NT2/D1 (cell line): ENCODE results near the gene SORT1.

Experiments
- DNase-seq: peaks from one replicate; pipeline ENCODE4 v3.0.0-alpha.2; 2011; ENCODE audit warnings: low read depth, low spot score
- H3K27me3 ChIP-seq: 2 replicates; pipeline ENCODE4 v1.6.0; 2011; ENCODE audit warnings: mild to moderate bottlenecking; ENCODE audit not compliant: insufficient read length, insufficient read depth
- H3K36me3 ChIP-seq: 2 replicates; pipeline ENCODE4 v1.6.1; 2011; ENCODE audit warnings: mild to moderate bottlenecking, low read length, mixed read lengths; ENCODE audit not compliant: insufficient read depth, insufficient read length
- H3K4me1 ChIP-seq: 2 replicates; pipeline ENCODE4 v1.5.1; 2011; ENCODE audit not compliant: insufficient read depth, insufficient read length
- H3K4me3 ChIP-seq: 2 replicates; pipeline ENCODE4 v1.5.1; 2011; ENCODE audit warnings: low read depth; ENCODE audit not compliant: insufficient read length
- H3K9ac ChIP-seq: 2 replicates; pipeline ENCODE4 v1.6.0; 2011; ENCODE audit warnings: low read depth; ENCODE audit not compliant: insufficient read length
- H3K9me3 ChIP-seq: 2 replicates; pipeline ENCODE4 v1.5.1; 2011; ENCODE audit warnings: mild to moderate bottlenecking, low read length; ENCODE audit not compliant: insufficient read depth
- SUZ12 ChIP-seq: IDR thresholded peaks from 2 replicates; pipeline ENCODE4 v1.6.1; 2011; ENCODE audit not compliant: insufficient read length, insufficient read depth; ENCODE audit errors: extremely low read depth
- YY1 ChIP-seq: IDR thresholded peaks from 2 replicates; pipeline ENCODE4 v1.6.1; 2011; ENCODE audit not compliant: insufficient read length, insufficient read depth
- ZNF274 ChIP-seq: IDR thresholded peaks from 2 replicates; pipeline ENCODE4 v1.6.1; 2011; ENCODE audit warnings: mild to moderate bottlenecking, low read depth, low read length

Gene SORT1

DNA sequence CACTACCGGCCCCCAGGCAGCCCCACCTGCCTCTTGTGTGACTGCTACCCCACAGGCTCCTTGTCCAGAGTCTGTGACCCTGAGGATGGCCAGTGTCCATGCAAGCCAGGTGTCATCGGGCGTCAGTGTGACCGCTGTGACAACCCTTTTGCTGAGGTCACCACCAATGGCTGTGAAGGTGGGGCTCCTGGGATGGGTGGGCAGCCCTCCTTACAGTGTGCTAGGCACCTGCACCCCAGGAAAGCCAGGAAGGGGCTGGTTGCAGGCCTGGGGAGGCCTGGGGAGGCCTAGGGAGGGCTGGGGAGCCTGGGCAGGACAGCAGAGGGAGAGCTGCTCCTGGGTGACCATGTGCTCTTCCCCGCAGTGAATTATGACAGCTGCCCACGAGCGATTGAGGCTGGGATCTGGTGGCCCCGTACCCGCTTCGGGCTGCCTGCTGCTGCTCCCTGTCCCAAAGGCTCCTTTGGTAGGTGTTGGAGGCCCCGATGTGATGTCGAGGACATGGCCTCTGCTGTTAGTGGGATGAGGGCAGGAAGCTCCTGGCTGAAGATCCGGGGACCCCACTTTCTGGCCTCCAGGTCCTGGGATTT lies 131.9 kb downstream of the SORT1 start:
- H3K36me3 ChIP-seq, result peaks cover 90% of the 10 kb centered on the region
- no peak for DNase-seq

DNA sequence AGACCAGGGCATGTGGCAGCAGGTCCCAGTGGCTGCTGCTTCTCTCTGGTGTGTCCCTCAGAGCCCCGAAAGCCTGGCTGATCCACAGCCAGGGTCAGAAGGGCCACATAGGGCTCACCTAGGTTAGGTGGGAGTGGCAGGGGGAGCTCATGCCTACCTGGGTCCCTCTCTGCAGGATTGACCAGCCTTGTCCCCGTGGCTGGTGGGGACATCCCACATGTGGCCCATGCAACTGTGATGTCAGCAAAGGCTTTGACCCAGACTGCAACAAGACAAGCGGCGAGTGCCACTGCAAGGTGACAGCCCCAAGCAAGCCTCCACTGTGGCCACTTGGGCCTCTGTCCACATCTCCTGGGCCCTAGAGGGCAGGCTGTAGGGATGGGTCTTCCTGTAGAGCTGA lies 132.7 kb downstream of the SORT1 start:
- no peak for TF ChIP-seq ZNF274
- TF ChIP-seq SUZ12, result no peak
- no peak for TF ChIP-seq YY1
- no peak overlapping the region for H3K4me3 ChIP-seq

More for the DNA sequence above, 131.9 kb downstream of the SORT1 start:
- H3K27me3 ChIP-seq, result no peaks in the 10 kb centered on the region
- H3K4me3 ChIP-seq, result no peak overlapping the region
- no peak overlapping the region for H3K9ac ChIP-seq
- TF ChIP-seq SUZ12 (no peak), YY1 (no peak), ZNF274 (no peak)
- H3K9me3 ChIP-seq, result no peaks in the 10 kb centered on the region; the same call in 1 of the 2 replicates
- peaks cover 12% of the 10 kb centered on the region for H3K4me1 ChIP-seq

DNA sequence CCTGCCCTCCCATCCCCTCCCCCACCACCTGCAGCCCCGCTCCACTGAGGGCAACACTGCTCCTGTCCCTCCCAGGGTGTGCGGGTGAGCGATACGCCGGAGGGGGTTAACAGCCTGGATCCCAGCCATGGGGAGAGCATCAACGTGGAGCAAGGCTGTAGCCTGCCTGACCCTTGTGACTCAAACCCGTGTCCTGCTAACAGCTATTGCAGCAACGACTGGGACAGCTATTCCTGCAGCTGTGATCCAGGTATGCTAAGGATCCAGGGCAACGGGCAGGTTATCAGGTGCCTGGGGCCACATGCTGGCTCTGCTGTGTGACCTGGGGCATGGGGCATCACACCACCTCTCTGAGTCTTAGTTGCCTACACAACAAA lies 133.4 kb downstream of the SORT1 start:
- DNase-seq, result no peak
- H3K4me1 ChIP-seq, result peaks cover 21% of the 10 kb centered on the region
- no peak for TF ChIP-seq SUZ12
- TF ChIP-seq ZNF274, result no peak
- no peak for TF ChIP-seq YY1
- no peak overlapping the region for H3K9ac ChIP-seq
- no peaks in the 10 kb centered on the region for H3K27me3 ChIP-seq
- H3K9me3 ChIP-seq, result no peaks in the 10 kb centered on the region; the same call in 1 of the 2 replicates
- no peak overlapping the region for H3K4me3 ChIP-seq
- H3K36me3 ChIP-seq, result peaks cover 82% of the 10 kb centered on the region

More for the DNA sequence above, 132.7 kb downstream of the SORT1 start:
- Histone ChIP-seq H3K9me3 (no peaks in the 10 kb centered on the region; the same call in 1 of the 2 replicates), H3K9ac (no peak overlapping the region), H3K36me3 (peaks cover 86% of the 10 kb centered on the region), H3K27me3 (no peaks in the 10 kb centered on the region), H3K4me1 (peaks cover 19% of the 10 kb centered on the region)
- DNase-seq, result no peak

DNA sequence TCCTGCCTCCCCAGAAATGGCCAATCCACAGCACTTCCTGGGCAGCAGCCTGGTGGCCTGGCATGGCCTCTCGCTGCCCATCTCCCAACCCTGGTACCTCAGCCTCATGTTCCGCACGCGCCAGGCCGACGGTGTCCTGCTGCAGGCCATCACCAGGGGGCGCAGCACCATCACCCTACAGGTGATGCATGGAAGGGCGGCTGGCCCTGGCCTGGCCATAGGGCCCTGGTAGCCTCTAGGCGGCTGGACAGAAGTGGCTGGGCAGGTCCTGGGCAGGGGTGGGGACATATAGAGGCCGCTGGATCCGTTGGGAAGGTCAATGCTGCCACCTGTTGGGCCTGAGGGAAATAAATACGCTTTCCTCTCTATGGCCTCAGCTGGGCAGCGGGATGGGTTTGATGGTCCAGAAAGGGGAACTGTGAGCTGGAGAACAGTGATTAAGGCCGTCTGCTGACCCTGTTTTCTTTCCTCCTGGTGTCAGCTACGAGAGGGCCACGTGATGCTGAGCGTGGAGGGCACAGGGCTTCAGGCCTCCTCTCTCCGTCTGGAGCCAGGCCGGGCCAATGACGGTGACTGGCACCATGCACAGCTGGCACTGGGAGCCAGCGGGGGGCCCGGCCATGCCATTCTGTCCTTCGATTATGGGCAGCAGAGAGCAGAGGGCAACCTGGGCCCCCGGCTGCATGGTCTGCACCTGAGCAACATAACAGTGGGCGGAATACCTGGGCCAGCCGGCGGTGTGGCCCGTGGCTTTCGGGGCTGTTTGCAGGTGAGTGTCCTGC lies 133.9 kb downstream of the SORT1 start:
- Histone ChIP-seq H3K4me1 (peaks cover 26% of the 10 kb centered on the region), H3K36me3 (peaks cover 82% of the 10 kb centered on the region), H3K9me3 (no peaks in the 10 kb centered on the region; the same call in 1 of the 2 replicates), H3K27me3 (no peaks in the 10 kb centered on the region), H3K9ac (no peak overlapping the region), H3K4me3 (no peak overlapping the region)
- peak; percentile 77 for DNase-seq
- TF ChIP-seq SUZ12 (no peak), ZNF274 (no peak)

DNA sequence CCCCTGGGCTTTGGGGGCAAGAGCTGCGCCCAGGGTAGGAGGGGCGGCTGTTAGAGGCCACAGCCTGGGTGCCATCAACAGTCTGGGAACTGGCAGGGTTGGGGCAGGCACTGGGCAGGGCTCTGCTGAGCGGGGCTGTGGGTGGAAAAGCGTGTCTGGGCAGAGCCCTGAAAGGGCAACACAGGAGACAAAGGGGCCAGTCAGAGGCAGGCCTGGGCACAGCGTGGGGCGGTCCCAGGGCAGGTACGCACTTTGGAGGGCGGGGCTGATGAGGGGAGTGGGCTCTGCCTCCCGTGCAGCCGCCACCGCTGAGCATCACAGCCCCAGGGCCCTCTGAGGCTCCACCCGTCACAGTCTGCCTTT lies 134.5 kb downstream of the SORT1 start:
- Histone ChIP-seq H3K4me3 (no peak overlapping the region), H3K36me3 (peaks cover 82% of the 10 kb centered on the region), H3K9me3 (no peaks in the 10 kb centered on the region; the same call in 1 of the 2 replicates)

DNA sequence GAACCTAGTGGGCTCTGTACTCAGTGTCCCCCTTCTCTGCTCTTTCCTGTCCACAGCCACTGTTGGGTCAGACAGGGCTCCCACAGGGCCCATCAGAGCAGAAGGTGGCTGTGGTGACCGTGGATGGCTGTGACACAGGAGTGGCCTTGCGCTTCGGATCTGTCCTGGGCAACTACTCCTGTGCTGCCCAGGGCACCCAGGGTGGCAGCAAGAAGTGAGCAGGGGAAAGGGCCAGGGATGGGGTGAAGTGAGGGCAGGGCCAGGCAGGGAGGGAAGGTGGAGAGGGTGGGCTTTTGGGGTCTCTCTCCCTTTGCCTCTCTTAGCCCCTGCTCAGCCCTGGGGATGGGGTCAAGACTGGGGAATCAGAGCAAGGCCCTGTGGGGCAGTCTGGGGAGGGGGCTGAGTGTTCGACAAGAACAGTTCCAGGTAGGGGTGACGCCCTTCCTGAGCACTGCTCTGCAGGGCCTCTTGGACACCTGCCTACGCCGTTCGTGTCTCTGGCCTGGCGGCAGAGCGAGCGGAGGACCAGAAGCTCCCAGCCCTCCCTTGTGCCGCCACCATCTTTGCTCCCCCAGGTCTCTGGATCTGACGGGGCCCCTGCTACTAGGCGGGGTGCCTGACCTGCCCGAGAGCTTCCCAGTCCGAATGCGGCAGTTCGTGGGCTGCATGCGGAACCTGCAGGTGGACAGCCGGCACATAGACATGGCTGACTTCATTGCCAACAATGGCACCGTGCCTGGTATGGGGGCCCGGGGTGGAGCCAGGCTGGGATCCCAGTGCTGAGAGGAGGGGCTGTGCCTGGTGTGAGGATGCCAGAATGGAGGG lies 135.3 kb downstream of the SORT1 start:
- H3K9me3 ChIP-seq, result no peaks in the 10 kb centered on the region
- no peaks in the 10 kb centered on the region for H3K27me3 ChIP-seq
- H3K36me3 ChIP-seq, result peaks cover 77% of the 10 kb centered on the region
- peaks cover 35% of the 10 kb centered on the region for H3K4me1 ChIP-seq
- no peak overlapping the region for H3K4me3 ChIP-seq
- DNase-seq, result no peak
- H3K9ac ChIP-seq, result peak overlapping the region; percentile 36
- TF ChIP-seq ZNF274, result no peak
- TF ChIP-seq SUZ12, result no peak
- no peak for TF ChIP-seq YY1

More for the DNA sequence above, 134.5 kb downstream of the SORT1 start:
- TF ChIP-seq YY1 (no peak), ZNF274 (no peak), SUZ12 (no peak)
- peaks cover 31% of the 10 kb centered on the region for H3K4me1 ChIP-seq
- DNase-seq, result no peak
- no peaks in the 10 kb centered on the region for H3K27me3 ChIP-seq
- no peak overlapping the region for H3K9ac ChIP-seq
